ENCODE results near the gene TERC. TPM values are rescaled to one million over a fixed set of nuclear protein-coding genes. Genes with fewer than 3 reads are reported as not detected.
A peak's percentile ranks its signal among the peaks of the same experiment; 100 is the strongest.
"Not testable (repeated sequence)": the region's sequence is repeated elsewhere in the genome, so short reads cannot be mapped to it uniquely, and the experiment has no call there.

The TERC gene
- total RNA-seq, 1 donor from 2014 or later, result 16.7 TPM

GRCh38 chr3:169771497-169772304 is 6.8 kb upstream of the TERC start:
- peak; percentile 81 for DNase-seq (ENCODE audit: low read depth)

- peak; percentile 57 for DNase-seq (ENCODE audit: low read depth)
These were observed 4.7 kb upstream of the TERC start, which contains the start of gene ACTRT3 for GRCh38 chr3:169769287-169770181. Gene ACTRT3, minus strand, starts transcription at chr3:169769561. Its CDS starts 41 bp downstream, at chr3:169769520.

GRCh38 chr3:169764312-169764881 is 463 bp downstream of the TERC start:
- DNase-seq (ENCODE audit: low read depth), result peak; percentile 45

- DNase-seq (ENCODE audit: low read depth), result peak; percentile 68
These were observed 4.4 kb downstream of the TERC start for GRCh38 chr3:169760479-169760878.

GRCh38 chr3:169759256-169759655 is 5.6 kb downstream of the TERC start:
- DNase-seq (ENCODE audit: low read depth), result no peak

- DNase-seq (ENCODE audit: low read depth), result no peak
These were observed 6.4 kb downstream of the TERC start for GRCh38 chr3:169758359-169758994.

- DNase-seq (ENCODE audit: low read depth), result no peak
These were observed 9.4 kb downstream of the TERC start for GRCh38 chr3:169755488-169755887.

GRCh38 chr3:169754711-169755110 is 10.1 kb downstream of the TERC start:
- peak; percentile 32 for DNase-seq (ENCODE audit: low read depth)

- DNase-seq (ENCODE audit: low read depth), result no peak
These were observed 13.0 kb downstream of the TERC start for GRCh38 chr3:169751875-169752274.

GRCh38 chr3:169750665-169751064 is 14.2 kb downstream of the TERC start:
- no peak for DNase-seq (ENCODE audit: low read depth)

GRCh38 chr3:169748670-169749069 is 16.2 kb downstream of the TERC start:
- DNase-seq (ENCODE audit: low read depth), result no peak

GRCh38 chr3:169746924-169747323 is 17.9 kb downstream of the TERC start:
- DNase-seq (ENCODE audit: low read depth), result no peak

GRCh38 chr3:169744366-169745054 is 20.4 kb downstream of the TERC start:
- peak; percentile 51 for DNase-seq (ENCODE audit: low read depth)

- no peak for DNase-seq (ENCODE audit: low read depth)
These were observed 25.8 kb downstream of the TERC start for GRCh38 chr3:169739067-169739466.

GRCh38 chr3:169731857-169732256 is 33.0 kb downstream of the TERC start:
- DNase-seq (ENCODE audit: low read depth), result not testable (repeated sequence)

- DNase-seq (ENCODE audit: low read depth), result peak; percentile 45
These were observed 42.1 kb downstream of the TERC start for GRCh38 chr3:169722724-169723123.

GRCh38 chr3:169718415-169718814 is 46.4 kb downstream of the TERC start:
- DNase-seq (ENCODE audit: low read depth), result not testable (repeated sequence)

All from renal cortical epithelial cell (primary cell).